ENCODE data around the gene SLC30A2.

GRCh38 chr1:26044414-26044813 lies 1.5 kb downstream of the SLC30A2 start:
- TF ChIP-seq POLR2A (IDR thresholded peaks at IDR 0.05; ENCODE audit: low read length) (no peak), GATA1 (IDR thresholded peaks at IDR 0.05; ENCODE audit: low read depth, low read length) (no peak)

Data from erythroblast (primary cell).